Activated CD4-positive, alpha-beta T cell treated with anti-CD3 and anti-CD28 coated beads, Interleukin-2, amount 10 ng/mL, durations not matched to agents 24 days and 14 days (primary cell): ENCODE measurements around the gene CASP4. TPM values are rescaled to one million over a fixed set of nuclear protein-coding genes. Genes with fewer than 3 reads are reported as not detected.

Experiments used
- DNase-seq: peaks from one replicate; pipeline ENCODE4 v3.0.0; 2022
- H3K27ac Mint-ChIP-seq: one replicate; pipeline ENCODE4 v1.8.0; 2022; ENCODE audit warnings: mild to moderate bottlenecking, mixed read lengths
- H3K27me3 Mint-ChIP-seq: one replicate; pipeline ENCODE4 v1.8.0; 2022; ENCODE audit warnings: mixed read lengths
- H3K36me3 Mint-ChIP-seq: one replicate; pipeline ENCODE4 v1.8.0; 2022; ENCODE audit warnings: low read depth, mild to moderate bottlenecking, mixed read lengths
- H3K4me1 Mint-ChIP-seq: one replicate; pipeline ENCODE4 v1.8.0; 2021; ENCODE audit warnings: mixed read lengths
- H3K4me3 Mint-ChIP-seq: one replicate; pipeline ENCODE4 v1.8.0; 2022; ENCODE audit warnings: mild to moderate bottlenecking, moderate library complexity, mixed read lengths
- H3K9me3 Mint-ChIP-seq: one replicate; pipeline ENCODE4 v1.8.0; 2021; ENCODE audit warnings: mixed read lengths
- intact Hi-C: fragments of 100-400 bp; cut with micrococcal nuclease; formaldehyde crosslinking; loops from one replicate; pipeline ENCODE4 v1.15.1; 2023
- total RNA-seq: library from RNA; stranded (reverse); gene quantifications from 2 replicates; pipeline ENCODE4 v1.2.3, GENCODE V29; 2022

CASP4 gene
- total RNA-seq, 1 donor from 2014 or later: 29.2 TPM

GRCh38 chr11:104897891-104898684 lies 70.3 kb downstream of the CASP4 start, which contains the start of gene CASP12:
Gene CASP12 (minus strand): TSS chr11:104898460.
- H3K27ac Mint-ChIP-seq: peak within 1 kb of the TSS; percentile 36
- no peaks in the 10 kb centered on the region for H3K27me3 Mint-ChIP-seq
- no peak for DNase-seq
- peak within 1 kb of the TSS; percentile 34 for H3K4me3 Mint-ChIP-seq
- H3K4me1 Mint-ChIP-seq: peaks cover 17% of the 10 kb centered on the region
- H3K36me3 Mint-ChIP-seq: peaks cover 3% of the 10 kb centered on the region
- H3K9me3 Mint-ChIP-seq: peaks cover 14% of the 10 kb centered on the region
- intact Hi-C loops: no loop called here

GRCh38 chr11:104895634-104896033 lies 72.7 kb downstream of the CASP4 start:
- intact Hi-C loops: no loop called here

GRCh38 chr11:104893876-104894275 lies 74.5 kb downstream of the CASP4 start:
- Mint-ChIP-seq H3K4me3 (no peak overlapping the region), H3K36me3 (peaks cover 1% of the 10 kb centered on the region), H3K27ac (no peak overlapping the region), H3K27me3 (peaks cover 2% of the 10 kb centered on the region), H3K9me3 (peaks cover 3% of the 10 kb centered on the region), H3K4me1 (peaks cover 11% of the 10 kb centered on the region)
- no peak for DNase-seq
- intact Hi-C loops: no loop called here

More at GRCh38 chr11:104895634-104896033, 72.7 kb downstream of the CASP4 start:
- Mint-ChIP-seq H3K9me3 (peaks cover 4% of the 10 kb centered on the region), H3K4me3 (no peak overlapping the region), H3K36me3 (peaks cover 2% of the 10 kb centered on the region), H3K27ac (no peak overlapping the region), H3K27me3 (peaks cover 2% of the 10 kb centered on the region), H3K4me1 (peaks cover 11% of the 10 kb centered on the region)
- no peak for DNase-seq

Other genes starting within 250 kb of the CASP4 start
- not detected in 2 replicates for gene CASP12, start 70.1 kb downstream of the CASP4 start, total RNA-seq
- not detected in 2 replicates for gene CASP5, start 54.6 kb upstream of the CASP4 start, total RNA-seq
- gene CASP1, start 66.6 kb upstream of the CASP4 start, total RNA-seq: 18.7 and 21.6 TPM in 2 replicates
- gene CARD16, start 76.8 kb upstream of the CASP4 start, total RNA-seq: 7.2 and 9.0 TPM in 2 replicates
- not detected in 2 replicates for gene CARD18, start 171.2 kb upstream of the CASP4 start, total RNA-seq